Left lung (tissue), 10 donors: ENCODE results near the gene NT5DC3. TPM values are rescaled to one million over a fixed set of nuclear protein-coding genes. Genes with fewer than 3 reads are reported as not detected.

Source experiments
- ATAC-seq: fragments of 200-7000 bp; cut with Tn5 transposase; one replicate; pipeline ENCODE4 v1.9.1; 2020; ENCODE audit warnings: moderate library complexity
- DNase-seq, 4 donors: peaks; one replicate each; pipeline ENCODE4 v3.0.0-alpha.2; 2013 to 2020
- H3K27ac ChIP-seq, 2 donors: fragments of 200-600 bp; sonication (generic) in 1 of 2; one replicate each; pipeline versions ENCODE4 v1.5.0 to v1.8.0; 2020 to 2021
- H3K27me3 ChIP-seq, 2 donors: fragments of 200-600 bp; sonication (generic) in 1 of 2; one replicate each; pipeline versions ENCODE4 v1.5.0 to v1.8.0; 2020 to 2021
- H3K36me3 ChIP-seq, 2 donors: fragments of 200-600 bp; sonication (generic) in 1 of 2; one replicate each; pipeline versions ENCODE4 v1.5.0 to v1.8.0; 2020 to 2021
- H3K4me1 ChIP-seq, 2 donors: fragments of 200-600 bp; one replicate each; pipeline ENCODE4 v1.8.0; 2021
- H3K4me3 ChIP-seq, 2 donors: fragments of 200-600 bp; sonication (generic) in 1 of 2; one replicate each; pipeline versions ENCODE4 v1.5.0 to v1.8.0; 2020 to 2021; ENCODE audit warnings: mild to moderate bottlenecking in 1 of 2
- H3K9me3 ChIP-seq, 2 donors: fragments of 200-600 bp; sonication (generic) in 1 of 2; one replicate each; pipeline versions ENCODE4 v1.5.0 to v1.8.0; 2020 to 2021
- intact Hi-C, 2 donors: fragments of 100-400 bp; cut with DNase I; formaldehyde crosslinking; loops; one replicate each; pipeline versions ENCODE4 v1.11.2 to v1.14.2; 2022
- polyA plus RNA-seq, 6 donors: library from polyadenylated mRNA; unstranded; fragments of 120-200 nt; gene quantifications; one replicate each; pipeline ENCODE4 v1.2.1, GENCODE V29; 2013; ENCODE audit not compliant: insufficient read length in 6 of 6
- total RNA-seq, 2 donors: library from RNA; stranded (reverse); fragmentation: NEBNext Ultra II Directional; extraction: Animal tissue kit (Norgen Biotek cat#: 25700); gene quantifications; one replicate each; pipeline ENCODE4 v1.2.1, GENCODE V29; 2021
- TF ChIP-seq, protein P1 (sequence below), 2 donors: fragments of 200-600 bp; sonication (generic) in 1 of 2; IDR thresholded peaks; one replicate each; pipeline versions ENCODE4 v1.5.0 to v1.8.0; 2021; ENCODE audit warnings: antibody characterized with exemption in 2 of 2
- donor health status: DM: no; HTN: yes; CAD: no.
- donor health status: DM: no; HTN: no; CAD: no.

The NT5DC3 gene
- total and polyA plus RNA-seq, 8 donors, result 5.2 to 8.9 (median 7.5) TPM

DNA sequence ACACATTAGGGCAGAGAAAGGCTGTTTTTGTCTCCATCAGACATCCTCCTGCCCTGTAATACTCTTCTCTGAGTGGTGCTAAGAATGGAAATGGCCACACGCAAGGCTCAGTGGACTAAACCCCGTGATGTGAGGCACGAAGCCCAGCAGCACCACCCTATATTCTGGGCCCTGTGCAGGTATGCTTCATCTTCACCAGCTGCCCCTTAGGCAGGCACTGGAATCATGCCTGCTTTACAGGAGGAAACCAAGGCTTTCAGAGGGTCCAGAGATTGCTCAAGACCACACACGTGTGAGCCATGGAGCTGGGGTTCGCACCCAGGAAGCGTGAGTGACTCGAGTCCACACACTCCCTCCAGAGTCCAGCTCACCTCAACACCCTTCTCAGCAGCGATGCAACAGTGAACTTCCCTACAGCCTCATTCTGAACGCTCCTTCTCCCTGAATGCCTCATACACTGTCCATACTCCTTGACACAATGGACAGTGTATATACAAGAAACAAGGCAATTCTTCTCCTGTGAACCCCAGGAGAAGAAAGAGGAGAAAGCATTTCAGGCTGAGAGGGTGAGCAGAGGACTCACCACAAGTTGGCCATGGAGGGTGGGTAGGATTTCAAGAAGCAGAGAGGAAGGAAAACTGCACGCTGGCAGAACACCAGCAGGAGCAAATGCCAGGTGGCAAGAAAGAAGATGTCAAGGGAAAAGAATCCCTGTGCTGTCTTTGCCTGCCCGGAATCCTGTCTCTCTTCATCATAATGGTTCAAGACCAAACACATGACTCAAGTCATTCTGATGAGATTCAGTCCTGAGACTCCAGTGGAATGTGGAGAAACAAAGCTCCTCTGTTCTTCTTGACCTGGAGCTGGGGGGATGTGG, 39.1 kb downstream of the NT5DC3 start:
- ATAC-seq, result no peak
- intact Hi-C loops, result no loop called here

DNA sequence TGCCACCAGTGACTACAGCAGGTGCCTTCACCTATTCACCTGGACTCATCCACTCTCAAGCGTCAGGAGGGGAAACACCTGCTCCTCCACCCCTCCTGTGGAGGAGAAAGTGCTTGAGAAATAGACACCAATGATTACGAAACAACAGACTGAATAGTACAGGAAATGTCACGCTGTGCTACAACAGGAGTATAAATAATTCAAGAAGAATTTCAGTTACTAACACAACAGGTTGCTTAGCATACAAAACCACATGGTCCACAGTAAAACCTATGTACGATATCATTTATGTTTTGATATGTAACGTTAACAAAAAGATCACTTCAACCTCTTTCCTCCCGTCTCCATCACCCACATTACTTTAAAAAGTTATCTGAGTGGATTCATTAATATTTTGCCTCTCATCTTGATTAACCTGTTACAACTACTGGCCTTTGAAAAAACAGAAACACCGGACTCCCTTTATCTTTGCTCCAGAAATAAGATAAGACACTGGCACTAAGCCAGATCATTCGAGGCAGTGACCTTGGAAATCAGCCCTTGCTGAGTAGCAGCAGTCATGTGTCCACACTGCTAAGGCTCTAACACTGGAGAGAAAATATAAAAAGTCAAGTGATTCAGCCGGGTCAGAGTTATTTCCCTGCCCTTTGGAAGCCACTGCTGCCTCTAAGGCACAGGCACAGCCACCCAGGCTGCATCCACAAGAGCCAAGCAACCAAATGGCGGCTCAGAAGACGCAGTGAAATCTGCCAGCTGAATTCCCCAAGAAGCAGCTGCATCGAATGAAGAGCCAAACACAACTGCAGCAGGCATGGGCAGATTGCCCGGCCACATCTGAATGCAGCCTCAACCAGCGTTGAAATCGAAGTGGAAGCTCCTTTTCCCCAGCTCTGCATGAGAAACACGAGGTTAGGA, 40.9 kb downstream of the NT5DC3 start:
- TF ChIP-seq, protein P1, sequence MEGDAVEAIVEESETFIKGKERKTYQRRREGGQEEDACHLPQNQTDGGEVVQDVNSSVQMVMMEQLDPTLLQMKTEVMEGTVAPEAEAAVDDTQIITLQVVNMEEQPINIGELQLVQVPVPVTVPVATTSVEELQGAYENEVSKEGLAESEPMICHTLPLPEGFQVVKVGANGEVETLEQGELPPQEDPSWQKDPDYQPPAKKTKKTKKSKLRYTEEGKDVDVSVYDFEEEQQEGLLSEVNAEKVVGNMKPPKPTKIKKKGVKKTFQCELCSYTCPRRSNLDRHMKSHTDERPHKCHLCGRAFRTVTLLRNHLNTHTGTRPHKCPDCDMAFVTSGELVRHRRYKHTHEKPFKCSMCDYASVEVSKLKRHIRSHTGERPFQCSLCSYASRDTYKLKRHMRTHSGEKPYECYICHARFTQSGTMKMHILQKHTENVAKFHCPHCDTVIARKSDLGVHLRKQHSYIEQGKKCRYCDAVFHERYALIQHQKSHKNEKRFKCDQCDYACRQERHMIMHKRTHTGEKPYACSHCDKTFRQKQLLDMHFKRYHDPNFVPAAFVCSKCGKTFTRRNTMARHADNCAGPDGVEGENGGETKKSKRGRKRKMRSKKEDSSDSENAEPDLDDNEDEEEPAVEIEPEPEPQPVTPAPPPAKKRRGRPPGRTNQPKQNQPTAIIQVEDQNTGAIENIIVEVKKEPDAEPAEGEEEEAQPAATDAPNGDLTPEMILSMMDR (IDR thresholded peaks at IDR 0.05), result no peak
- Histone ChIP-seq H3K9me3 (no peaks in the 10 kb centered on the region), H3K4me1 (peaks cover 17 to 47% of the 10 kb centered on the region in 2 donors), H3K27ac (peak overlapping the region; percentile 44 to 84), H3K27me3 (no peaks in the 10 kb centered on the region), H3K4me3 (no peak overlapping the region), H3K36me3 (peaks cover 0 to 3% of the 10 kb centered on the region in 2 donors)
- intact Hi-C loops, result no loop called here
- ATAC-seq (peak; percentile 85), DNase-seq (peak in 3 of 4 donors; percentile 29 to 50 (median 45))

More for the DNA sequence above, 39.1 kb downstream of the NT5DC3 start:
- TF ChIP-seq, protein P1 (IDR thresholded peaks at IDR 0.05), result no peak
- peak overlapping the region in 1 of 2 donors; percentile 39 for H3K27ac ChIP-seq
- DNase-seq, result no peak
- H3K4me3 ChIP-seq, result no peak overlapping the region
- no peaks in the 10 kb centered on the region for H3K9me3 ChIP-seq
- H3K36me3 ChIP-seq, result peaks cover 0 to 1% of the 10 kb centered on the region in 2 donors
- H3K4me1 ChIP-seq, result peaks cover 24 to 64% of the 10 kb centered on the region in 2 donors
- no peaks in the 10 kb centered on the region for H3K27me3 ChIP-seq

DNA sequence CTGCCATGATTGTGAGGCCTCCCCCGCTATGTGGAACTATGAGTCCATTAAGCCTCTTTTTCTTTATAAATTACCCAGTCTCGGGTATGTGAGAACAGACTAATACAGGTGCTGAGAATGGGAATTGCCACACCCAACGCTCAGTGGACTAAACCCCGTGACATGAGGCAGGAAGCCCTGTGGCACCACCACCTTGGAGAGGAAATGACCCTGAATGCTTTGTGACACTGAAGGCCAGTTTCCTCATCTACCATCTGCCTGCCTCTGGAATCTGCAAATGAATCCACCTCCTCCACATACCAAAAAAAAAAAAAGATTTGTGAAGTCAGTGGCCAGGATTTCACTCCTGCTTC, 41.6 kb downstream of the NT5DC3 start:
- intact Hi-C loops, result no loop called here
- peak overlapping the region in 1 of 2 donors; percentile 84 for H3K27ac ChIP-seq

DNA sequence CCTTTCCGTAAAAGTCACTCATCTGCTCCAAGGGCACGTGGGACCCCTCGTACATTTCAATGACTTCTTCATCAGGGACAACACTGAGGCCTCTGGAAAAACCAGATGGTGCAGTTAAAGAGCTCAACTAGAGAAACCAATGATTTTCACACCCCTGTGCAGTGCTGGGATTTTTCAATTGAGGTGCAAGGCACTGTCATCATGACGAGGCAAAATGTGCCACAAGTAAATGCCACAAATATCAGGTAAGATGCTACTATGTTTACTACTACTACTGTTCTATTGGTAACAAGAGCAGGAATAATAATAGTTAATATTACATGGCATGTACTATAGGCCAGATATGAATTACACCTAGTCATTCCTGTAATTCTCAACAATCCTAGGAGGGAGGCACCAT, 42.4 kb downstream of the NT5DC3 start:
- DNase-seq (no peak), ATAC-seq (no peak)
- intact Hi-C loops, result no loop called here
- Histone ChIP-seq H3K27ac (peak overlapping the region in 1 of 2 donors; percentile 84), H3K4me1 (peaks cover 10 to 36% of the 10 kb centered on the region in 2 donors), H3K36me3 (peaks cover 0 to 9% of the 10 kb centered on the region in 2 donors), H3K27me3 (no peaks in the 10 kb centered on the region), H3K9me3 (no peaks in the 10 kb centered on the region), H3K4me3 (no peak overlapping the region)
- TF ChIP-seq, protein P1 (IDR thresholded peaks at IDR 0.05), result no peak

More for the DNA sequence above, 41.6 kb downstream of the NT5DC3 start:
- DNase-seq (peak in 1 of 4 donors; percentile 38), ATAC-seq (no peak)
- Histone ChIP-seq H3K27me3 (no peaks in the 10 kb centered on the region), H3K36me3 (peaks cover 0 to 3% of the 10 kb centered on the region in 2 donors), H3K4me1 (peaks cover 11 to 41% of the 10 kb centered on the region in 2 donors), H3K9me3 (no peaks in the 10 kb centered on the region), H3K4me3 (no peak overlapping the region)
- TF ChIP-seq, protein P1 (IDR thresholded peaks at IDR 0.05), result no peak
